ENCODE data around the gene EPN2.
A peak's percentile ranks its signal among the peaks of the same experiment; 100 is the strongest.

Gene EPN2

GRCh38 chr17:19363460-19364035, 126.4 kb downstream of the EPN2 start:
- TF ChIP-seq, protein P1, sequence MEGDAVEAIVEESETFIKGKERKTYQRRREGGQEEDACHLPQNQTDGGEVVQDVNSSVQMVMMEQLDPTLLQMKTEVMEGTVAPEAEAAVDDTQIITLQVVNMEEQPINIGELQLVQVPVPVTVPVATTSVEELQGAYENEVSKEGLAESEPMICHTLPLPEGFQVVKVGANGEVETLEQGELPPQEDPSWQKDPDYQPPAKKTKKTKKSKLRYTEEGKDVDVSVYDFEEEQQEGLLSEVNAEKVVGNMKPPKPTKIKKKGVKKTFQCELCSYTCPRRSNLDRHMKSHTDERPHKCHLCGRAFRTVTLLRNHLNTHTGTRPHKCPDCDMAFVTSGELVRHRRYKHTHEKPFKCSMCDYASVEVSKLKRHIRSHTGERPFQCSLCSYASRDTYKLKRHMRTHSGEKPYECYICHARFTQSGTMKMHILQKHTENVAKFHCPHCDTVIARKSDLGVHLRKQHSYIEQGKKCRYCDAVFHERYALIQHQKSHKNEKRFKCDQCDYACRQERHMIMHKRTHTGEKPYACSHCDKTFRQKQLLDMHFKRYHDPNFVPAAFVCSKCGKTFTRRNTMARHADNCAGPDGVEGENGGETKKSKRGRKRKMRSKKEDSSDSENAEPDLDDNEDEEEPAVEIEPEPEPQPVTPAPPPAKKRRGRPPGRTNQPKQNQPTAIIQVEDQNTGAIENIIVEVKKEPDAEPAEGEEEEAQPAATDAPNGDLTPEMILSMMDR (IDR thresholded peaks at IDR 0.05) = no peak
- no peak overlapping the region for H3K9ac ChIP-seq
- no peak overlapping the region for H3K27ac ChIP-seq
- H3K9me3 ChIP-seq (ENCODE audit: control insufficient read depth, low read length) = no peaks in the 10 kb centered on the region
- no peaks in the 10 kb centered on the region for H3K27me3 ChIP-seq (ENCODE audit: control insufficient read depth, insufficient read depth, low read length)
- peak overlapping the region; percentile 96 for H2AFZ ChIP-seq
- no peaks in the 10 kb centered on the region for H3K36me3 ChIP-seq (ENCODE audit: control insufficient read depth, insufficient read depth, low read length)
- H3K4me2 ChIP-seq (ENCODE audit: low read length) = peak overlapping the region; percentile 88
- peaks cover 25% of the 10 kb centered on the region for H3K4me1 ChIP-seq
- no peak overlapping the region for H3K4me3 ChIP-seq (ENCODE audit: low read depth, low read length)
- H3K79me2 ChIP-seq = peaks cover 5% of the 10 kb centered on the region

DNA sequence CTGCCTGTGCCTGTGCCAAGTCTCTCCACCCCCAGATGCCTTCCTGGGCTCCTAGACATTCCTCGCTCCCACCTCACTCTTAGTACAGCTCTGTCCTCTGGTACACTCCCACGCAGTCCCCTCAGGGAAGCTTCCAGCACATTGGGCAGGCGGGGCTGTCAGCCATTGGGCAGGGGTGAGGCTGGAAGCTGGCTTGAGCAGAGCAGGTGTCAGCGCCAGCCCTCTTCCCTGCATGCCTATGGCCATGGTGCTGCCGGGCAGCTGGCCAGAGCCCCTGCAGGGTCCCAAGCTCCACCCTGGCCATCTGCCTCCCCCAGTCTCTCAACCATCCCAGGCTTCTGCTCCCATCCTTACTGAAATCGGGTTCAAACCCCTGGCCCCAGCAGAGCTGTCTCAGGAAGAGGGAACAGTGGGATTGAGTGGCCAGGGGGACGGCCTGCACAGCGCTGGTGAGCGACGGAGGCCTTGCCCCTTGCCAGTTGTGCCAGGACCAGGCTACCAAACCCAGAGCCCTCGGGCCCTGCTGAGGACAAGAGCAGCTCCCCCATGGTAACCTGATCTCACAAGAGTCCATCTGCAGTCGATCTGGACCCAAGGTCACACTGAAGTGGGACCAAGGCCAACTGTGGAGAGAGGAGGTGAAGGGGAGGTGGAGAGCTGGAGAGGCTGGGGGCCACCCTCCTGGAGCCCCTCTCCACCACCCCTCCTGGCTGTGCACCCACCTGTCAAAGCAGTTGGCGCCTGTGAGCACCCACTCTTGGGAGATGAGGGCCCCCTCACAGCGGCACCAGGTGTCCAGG, 127.7 kb downstream of the EPN2 start:
- H3K27ac ChIP-seq = peak overlapping the region; percentile 52
- no peak overlapping the region for H3K4me3 ChIP-seq (ENCODE audit: low read depth, low read length)
- no peak overlapping the region for H3K9ac ChIP-seq
- no peaks in the 10 kb centered on the region for H3K36me3 ChIP-seq (ENCODE audit: control insufficient read depth, insufficient read depth, low read length)
- no peaks in the 10 kb centered on the region for H3K9me3 ChIP-seq (ENCODE audit: control insufficient read depth, low read length)
- H3K79me2 ChIP-seq = peaks cover 5% of the 10 kb centered on the region
- TF ChIP-seq, protein P1 (IDR thresholded peaks at IDR 0.05) = no peak
- H3K27me3 ChIP-seq (ENCODE audit: control insufficient read depth, insufficient read depth, low read length) = no peaks in the 10 kb centered on the region
- H3K4me1 ChIP-seq = peaks cover 25% of the 10 kb centered on the region
- H3K4me2 ChIP-seq (ENCODE audit: low read length) = no peak overlapping the region
- H2AFZ ChIP-seq = peak overlapping the region; percentile 80

DNA sequence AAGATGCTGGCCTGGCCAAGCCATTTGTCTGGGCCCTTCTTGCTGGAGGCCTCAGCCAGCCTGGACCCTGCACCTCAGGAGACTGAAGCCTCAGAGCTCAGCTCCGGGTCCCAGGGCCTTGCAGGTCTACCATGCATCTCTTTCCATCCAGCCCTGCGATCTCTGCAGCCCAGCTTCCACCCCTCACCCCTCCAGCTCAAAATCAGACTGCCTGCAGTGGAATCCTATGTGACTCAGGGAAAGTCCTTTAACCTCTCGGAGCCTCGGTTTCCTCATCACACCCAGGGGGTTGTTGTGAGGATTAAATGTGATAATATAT, 128.3 kb downstream of the EPN2 start:
- TF ChIP-seq, protein P1 (IDR thresholded peaks at IDR 0.05) = no peak
- Histone ChIP-seq H3K9me3 (ENCODE audit: control insufficient read depth, low read length) (no peaks in the 10 kb centered on the region), H3K4me2 (ENCODE audit: low read length) (no peak overlapping the region), H3K36me3 (ENCODE audit: control insufficient read depth, insufficient read depth, low read length) (no peaks in the 10 kb centered on the region), H3K27ac (no peak overlapping the region), H3K9ac (no peak overlapping the region), H2AFZ (peak overlapping the region; percentile 80), H3K4me3 (ENCODE audit: low read depth, low read length) (no peak overlapping the region), H3K4me1 (peaks cover 25% of the 10 kb centered on the region), H3K79me2 (peaks cover 5% of the 10 kb centered on the region), H3K27me3 (ENCODE audit: control insufficient read depth, insufficient read depth, low read length) (no peaks in the 10 kb centered on the region)

- Histone ChIP-seq H3K9ac (no peak overlapping the region), H3K4me2 (ENCODE audit: low read length) (no peak overlapping the region), H3K27ac (no peak overlapping the region), H3K79me2 (peaks cover 5% of the 10 kb centered on the region), H2AFZ (no peak overlapping the region), H3K4me1 (peaks cover 25% of the 10 kb centered on the region), H3K9me3 (ENCODE audit: control insufficient read depth, low read length) (no peaks in the 10 kb centered on the region), H3K36me3 (ENCODE audit: control insufficient read depth, insufficient read depth, low read length) (no peaks in the 10 kb centered on the region), H3K4me3 (ENCODE audit: low read depth, low read length) (no peak overlapping the region), H3K27me3 (ENCODE audit: control insufficient read depth, insufficient read depth, low read length) (no peaks in the 10 kb centered on the region)
- TF ChIP-seq, protein P1 (IDR thresholded peaks at IDR 0.05) = no peak
Observed at GRCh38 chr17:19365833-19366636, 128.9 kb downstream of the EPN2 start.

Measured in parathyroid adenoma (tissue), 2 donors.